Activated naive CD4-positive, alpha-beta T cell treated with anti-CD3 and anti-CD28 coated beads, Interleukin-2, amount 50 U/mL, for 24 hours (primary cell): ENCODE measurements around the gene HACD3.

Experiments
- H3K27ac Mint-ChIP-seq: one replicate; pipeline ENCODE4 v1.8.0; 2021; ENCODE audit warnings: mild to moderate bottlenecking, mixed read lengths
- H3K27me3 Mint-ChIP-seq: one replicate; pipeline ENCODE4 v1.8.0; 2021; ENCODE audit warnings: mixed read lengths
- H3K36me3 Mint-ChIP-seq: one replicate; pipeline ENCODE4 v1.8.0; 2021; ENCODE audit warnings: mixed read lengths
- H3K4me1 Mint-ChIP-seq: one replicate; pipeline ENCODE4 v1.8.0; 2021; ENCODE audit warnings: mixed read lengths
- H3K4me3 Mint-ChIP-seq: one replicate; pipeline ENCODE4 v1.8.0; 2021; ENCODE audit warnings: mild to moderate bottlenecking, mixed read lengths
- H3K9me3 Mint-ChIP-seq: one replicate; pipeline ENCODE4 v1.8.0; 2021; ENCODE audit warnings: mixed read lengths

HACD3 gene, protein sequence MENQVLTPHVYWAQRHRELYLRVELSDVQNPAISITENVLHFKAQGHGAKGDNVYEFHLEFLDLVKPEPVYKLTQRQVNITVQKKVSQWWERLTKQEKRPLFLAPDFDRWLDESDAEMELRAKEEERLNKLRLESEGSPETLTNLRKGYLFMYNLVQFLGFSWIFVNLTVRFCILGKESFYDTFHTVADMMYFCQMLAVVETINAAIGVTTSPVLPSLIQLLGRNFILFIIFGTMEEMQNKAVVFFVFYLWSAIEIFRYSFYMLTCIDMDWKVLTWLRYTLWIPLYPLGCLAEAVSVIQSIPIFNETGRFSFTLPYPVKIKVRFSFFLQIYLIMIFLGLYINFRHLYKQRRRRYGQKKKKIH

DNA sequence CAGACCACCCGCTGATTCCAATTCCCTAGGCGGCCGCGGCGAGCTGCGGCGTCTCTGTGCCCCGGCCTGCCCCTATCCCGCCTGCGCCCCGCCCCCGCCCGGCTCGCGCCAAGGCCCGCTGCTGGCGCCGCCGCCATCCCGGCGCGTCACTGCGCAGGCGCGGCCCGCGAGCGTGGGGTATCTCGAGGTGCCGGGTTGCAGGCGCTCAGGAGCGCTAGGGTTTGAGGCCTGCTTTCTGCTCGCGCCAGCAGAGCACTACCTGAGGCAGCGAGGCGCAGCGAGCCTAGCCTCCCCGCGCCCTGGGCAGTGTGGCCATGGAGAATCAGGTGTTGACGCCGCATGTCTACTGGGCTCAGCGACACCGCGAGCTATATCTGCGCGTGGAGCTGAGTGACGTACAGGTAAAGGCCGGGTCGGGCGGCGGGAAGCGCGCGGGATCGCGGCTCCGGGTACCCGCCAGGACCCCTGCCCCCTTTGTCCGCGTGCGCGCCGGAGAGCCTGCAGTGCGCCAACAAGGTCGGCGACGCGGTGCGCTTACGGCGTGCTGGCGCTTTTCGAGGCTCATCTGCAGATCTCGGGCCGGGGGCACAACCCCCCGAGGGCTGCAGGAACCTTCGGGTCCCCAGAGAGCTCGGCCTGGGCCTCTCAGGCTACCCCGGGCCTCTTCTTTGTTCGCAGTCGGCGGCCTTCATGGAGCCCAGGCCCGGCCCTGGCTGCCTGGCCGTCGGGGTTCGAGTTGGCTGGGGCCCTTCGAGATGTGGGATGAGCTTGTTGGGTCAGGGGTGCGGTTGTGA, at the start of gene HACD3:
Gene HACD3 (plus strand): TSS at position 146 of the 794 bp plus-strand sequence. CDS start 169 bp downstream, at position 315.
- Mint-ChIP-seq H3K27ac (peak within 1 kb of the TSS; percentile 88), H3K4me1 (peaks cover 39% of the 10 kb centered on the region), H3K9me3 (no peaks in the 10 kb centered on the region), H3K27me3 (no peaks in the 10 kb centered on the region), H3K4me3 (peak within 1 kb of the TSS; percentile 89), H3K36me3 (peaks cover 1% of the 10 kb centered on the region)

DNA sequence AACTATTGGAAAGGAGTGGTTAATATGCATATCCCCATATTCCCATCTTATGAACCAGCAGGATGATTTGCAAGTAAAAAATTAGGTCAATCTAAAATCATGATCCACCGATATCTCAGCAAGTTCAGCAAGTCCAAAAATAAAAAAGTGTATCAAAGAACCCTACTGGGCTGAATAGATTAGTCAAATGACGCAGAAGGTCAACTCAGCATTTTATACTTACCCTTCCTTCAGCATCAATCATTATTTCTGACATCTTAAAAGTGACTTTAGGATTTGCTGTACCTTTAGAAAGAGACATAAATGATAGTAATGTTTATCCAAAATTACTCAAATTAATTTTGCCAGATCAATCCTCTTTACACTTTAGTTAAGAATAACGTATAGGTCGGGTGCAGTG, 45.4 kb upstream of the HACD3 start:
- no peaks in the 10 kb centered on the region for H3K4me1 Mint-ChIP-seq
- no peaks in the 10 kb centered on the region for H3K27me3 Mint-ChIP-seq
- no peaks in the 10 kb centered on the region for H3K9me3 Mint-ChIP-seq
- H3K36me3 Mint-ChIP-seq, result peaks cover 13% of the 10 kb centered on the region
- peak overlapping the region; percentile 49 for H3K27ac Mint-ChIP-seq
- H3K4me3 Mint-ChIP-seq, result no peak overlapping the region

DNA sequence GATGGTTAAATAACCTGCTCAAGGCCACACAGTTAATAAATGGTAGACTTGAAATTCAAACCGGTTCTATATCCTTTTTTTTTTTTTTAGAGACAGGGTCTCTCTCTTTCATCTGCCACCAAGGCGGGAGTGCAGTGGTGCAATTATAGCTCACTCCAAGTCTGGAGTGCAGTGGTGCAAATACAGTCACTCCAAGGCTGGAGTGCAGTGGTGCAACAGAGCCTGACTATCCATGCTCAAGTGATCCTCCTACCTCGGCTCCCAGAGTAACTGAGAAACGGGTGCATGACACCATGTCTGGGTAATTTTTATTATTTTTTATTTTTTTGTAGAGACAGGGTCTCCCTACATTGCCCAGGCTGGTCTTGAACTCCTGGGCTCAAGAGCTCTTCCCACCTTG, 36.2 kb upstream of the HACD3 start:
- H3K27me3 Mint-ChIP-seq, result no peaks in the 10 kb centered on the region
- no peaks in the 10 kb centered on the region for H3K9me3 Mint-ChIP-seq
- peaks cover 6% of the 10 kb centered on the region for H3K4me1 Mint-ChIP-seq
- peaks cover 3% of the 10 kb centered on the region for H3K36me3 Mint-ChIP-seq
- no peak overlapping the region for H3K27ac Mint-ChIP-seq
- H3K4me3 Mint-ChIP-seq, result no peak overlapping the region

DNA sequence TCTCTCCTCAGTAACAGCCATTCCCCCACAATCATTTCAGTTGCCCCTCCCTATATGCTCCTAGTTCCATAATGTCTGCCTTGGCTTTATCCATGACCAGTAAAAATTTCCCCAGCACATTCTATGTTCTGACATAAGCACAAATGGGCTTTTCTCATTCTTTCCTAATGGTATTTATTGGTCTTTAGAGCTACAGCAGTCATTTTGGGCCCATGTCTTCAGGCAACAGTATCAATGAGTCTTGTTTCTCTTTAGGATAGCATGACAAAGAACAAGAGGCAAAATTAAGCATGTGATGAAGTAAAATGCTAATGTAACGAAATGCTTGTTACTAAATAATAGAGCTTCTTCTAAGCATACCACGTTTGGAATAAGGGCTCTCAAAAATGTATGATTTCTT, 20.9 kb upstream of the HACD3 start:
- H3K9me3 Mint-ChIP-seq, result no peaks in the 10 kb centered on the region
- peaks cover 11% of the 10 kb centered on the region for H3K36me3 Mint-ChIP-seq
- H3K4me1 Mint-ChIP-seq, result peaks cover 49% of the 10 kb centered on the region
- H3K27me3 Mint-ChIP-seq, result no peaks in the 10 kb centered on the region
- H3K4me3 Mint-ChIP-seq, result no peak overlapping the region
- peak overlapping the region; percentile 73 for H3K27ac Mint-ChIP-seq

DNA sequence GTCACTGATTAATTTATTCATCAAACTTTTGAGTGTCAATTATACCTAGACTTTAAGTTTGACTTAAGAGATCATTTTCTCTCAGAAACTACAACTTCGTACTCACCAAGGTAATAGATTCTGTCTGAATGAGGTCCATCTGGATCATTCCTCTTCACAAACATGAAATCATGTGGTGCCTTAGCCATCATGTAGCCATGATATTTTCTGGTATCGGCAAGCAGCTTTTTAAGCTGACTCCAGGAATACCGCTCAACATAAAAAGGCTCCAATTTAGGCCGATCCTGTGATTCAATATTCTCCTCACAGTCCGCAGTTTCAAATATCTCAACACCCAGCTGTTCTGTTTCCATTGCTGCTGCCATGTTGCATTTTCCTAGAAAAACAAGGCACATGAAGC, 18.1 kb upstream of the HACD3 start:
- Mint-ChIP-seq H3K27ac (no peak overlapping the region), H3K27me3 (no peaks in the 10 kb centered on the region), H3K4me1 (peaks cover 68% of the 10 kb centered on the region), H3K36me3 (peaks cover 13% of the 10 kb centered on the region), H3K9me3 (no peaks in the 10 kb centered on the region), H3K4me3 (no peak overlapping the region)

DNA sequence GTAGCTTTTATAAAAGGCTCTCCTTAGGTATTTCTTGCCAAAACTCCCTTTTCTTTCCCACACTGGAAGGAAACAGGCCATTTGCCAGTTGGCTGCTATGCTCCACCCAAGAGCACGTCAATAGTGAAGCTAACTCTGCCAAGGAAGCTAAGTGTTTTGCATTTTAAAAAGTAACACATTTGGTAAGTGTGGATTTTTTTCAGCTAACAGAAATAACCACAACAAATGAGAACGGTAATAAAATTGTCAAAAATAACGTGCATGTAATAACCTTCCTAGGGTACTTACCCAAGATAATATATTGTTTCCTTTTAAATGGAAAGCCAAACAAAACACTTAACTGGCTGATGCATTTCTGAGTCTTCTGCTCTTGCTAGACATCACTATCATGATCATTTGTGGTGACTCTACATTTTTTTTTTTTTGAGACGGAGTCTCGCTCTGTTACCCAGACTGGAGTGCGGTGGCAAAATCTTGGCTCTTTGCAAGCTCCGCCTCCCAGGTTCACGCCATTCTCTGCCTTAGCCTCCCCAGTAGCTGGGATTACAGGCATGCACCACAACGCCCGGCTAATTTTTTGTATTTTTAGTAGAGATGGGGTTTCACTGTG, 17.4 kb upstream of the HACD3 start:
- Mint-ChIP-seq H3K27ac (no peak overlapping the region), H3K4me3 (no peak overlapping the region), H3K4me1 (peaks cover 67% of the 10 kb centered on the region), H3K27me3 (no peaks in the 10 kb centered on the region), H3K36me3 (peaks cover 12% of the 10 kb centered on the region), H3K9me3 (no peaks in the 10 kb centered on the region)

DNA sequence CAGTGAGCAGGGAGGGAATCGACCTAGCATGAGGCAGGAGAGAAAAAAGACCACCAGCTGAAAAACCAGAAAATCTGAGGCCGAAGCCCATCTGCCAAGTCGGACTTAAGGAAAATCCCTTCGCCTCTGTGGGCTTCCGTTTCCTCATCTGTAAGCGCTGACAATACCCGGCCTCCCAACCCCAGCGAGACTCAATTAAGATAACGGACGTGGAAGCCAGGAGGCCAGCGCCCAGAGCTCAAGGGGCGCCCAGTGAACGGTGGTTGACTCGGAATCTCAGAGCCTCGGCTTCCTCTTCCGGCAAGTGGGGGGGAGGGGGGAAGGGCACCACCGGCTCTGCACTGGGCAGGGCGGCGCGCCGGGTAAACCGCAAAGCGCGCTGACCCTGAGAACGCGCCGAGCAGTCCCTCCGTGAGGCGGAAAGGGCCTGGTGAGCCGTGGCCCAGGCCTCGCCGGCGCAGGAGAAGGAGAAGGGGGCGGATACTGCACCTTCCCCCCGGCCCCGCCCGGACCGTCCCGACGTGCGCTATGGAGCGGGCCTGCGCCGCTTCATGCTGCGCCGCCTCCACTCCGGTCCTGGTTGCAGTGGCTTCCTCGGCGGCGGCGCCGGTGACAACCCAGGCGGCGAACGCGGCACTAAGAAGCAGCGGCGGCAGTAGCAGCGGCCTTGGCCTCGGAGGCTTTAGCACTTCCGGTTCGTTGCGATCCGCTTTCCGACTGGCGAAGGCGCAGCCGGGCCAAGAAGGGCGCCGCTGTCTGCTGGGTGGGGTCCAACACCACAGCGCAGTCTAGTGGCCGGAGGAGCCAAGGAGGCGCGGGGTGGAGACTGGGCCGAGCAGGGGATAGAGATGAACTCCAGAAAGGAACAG, 13.0 kb upstream of the HACD3 start, which contains the start of gene DPP8:
Gene DPP8 (minus strand): TSS at position 693 of the 869 bp plus-strand sequence. CDS start 5,136 bp downstream, outside the sequence.
- Mint-ChIP-seq H3K4me3 (peak within 1 kb of the TSS; percentile 97), H3K4me1 (peaks cover 44% of the 10 kb centered on the region), H3K27me3 (no peaks in the 10 kb centered on the region), H3K36me3 (peaks cover 7% of the 10 kb centered on the region), H3K9me3 (no peaks in the 10 kb centered on the region), H3K27ac (peak within 1 kb of the TSS; percentile 98)

DNA sequence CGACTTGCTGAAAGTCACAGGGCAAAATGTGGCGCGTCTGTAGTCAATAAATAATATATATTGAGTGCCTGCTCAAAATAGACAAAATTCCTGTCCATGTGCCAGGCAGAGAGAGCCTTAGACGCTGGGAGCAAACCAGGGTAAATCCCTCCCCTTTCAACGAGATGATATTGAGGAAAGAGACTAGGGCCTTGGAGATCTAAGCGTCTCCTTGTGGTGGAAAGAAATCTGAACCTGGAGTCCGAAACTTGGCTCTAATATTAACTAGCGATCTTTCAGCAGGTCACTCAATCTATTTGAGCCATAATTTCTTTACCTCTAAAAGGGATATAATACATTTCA, 12.4 kb upstream of the HACD3 start:
- peak overlapping the region; percentile 87 for H3K27ac Mint-ChIP-seq
- H3K9me3 Mint-ChIP-seq, result no peaks in the 10 kb centered on the region
- peaks cover 5% of the 10 kb centered on the region for H3K36me3 Mint-ChIP-seq
- peak overlapping the region; percentile 97 for H3K4me3 Mint-ChIP-seq
- H3K4me1 Mint-ChIP-seq, result peaks cover 38% of the 10 kb centered on the region
- H3K27me3 Mint-ChIP-seq, result no peaks in the 10 kb centered on the region

DNA sequence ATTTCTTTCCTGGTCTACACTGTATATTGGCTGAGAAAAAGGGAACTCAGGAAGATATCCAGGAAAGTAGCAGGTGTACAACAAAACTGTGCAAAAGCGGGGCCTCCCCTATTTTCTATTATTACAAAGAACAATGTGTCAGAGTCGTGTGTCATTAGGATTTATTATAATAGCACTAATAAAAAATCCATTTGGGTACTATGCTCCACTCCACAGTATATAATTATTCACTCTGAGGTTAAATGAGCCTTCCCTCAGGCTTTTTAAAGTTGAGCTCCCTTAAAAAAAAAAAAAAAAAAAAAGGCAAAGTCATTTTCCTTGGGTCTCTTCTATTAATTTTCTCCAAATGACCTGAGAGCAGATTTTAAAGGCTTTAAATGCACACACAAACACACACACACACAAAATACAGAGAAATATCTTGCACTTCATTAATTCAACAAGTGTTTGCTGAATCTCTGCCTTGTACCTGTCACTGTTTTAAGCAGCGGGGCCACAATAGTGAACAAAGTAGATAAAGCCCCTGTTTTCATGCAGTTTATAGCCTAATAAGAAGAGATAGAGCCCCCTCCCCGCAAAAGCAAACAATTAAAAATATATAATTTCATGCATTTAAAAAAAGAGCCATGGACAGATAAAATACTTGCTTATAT, 11.5 kb upstream of the HACD3 start:
- Mint-ChIP-seq H3K4me3 (no peak overlapping the region), H3K27ac (no peak overlapping the region), H3K9me3 (no peaks in the 10 kb centered on the region), H3K4me1 (peaks cover 30% of the 10 kb centered on the region), H3K27me3 (no peaks in the 10 kb centered on the region), H3K36me3 (peaks cover 2% of the 10 kb centered on the region)

DNA sequence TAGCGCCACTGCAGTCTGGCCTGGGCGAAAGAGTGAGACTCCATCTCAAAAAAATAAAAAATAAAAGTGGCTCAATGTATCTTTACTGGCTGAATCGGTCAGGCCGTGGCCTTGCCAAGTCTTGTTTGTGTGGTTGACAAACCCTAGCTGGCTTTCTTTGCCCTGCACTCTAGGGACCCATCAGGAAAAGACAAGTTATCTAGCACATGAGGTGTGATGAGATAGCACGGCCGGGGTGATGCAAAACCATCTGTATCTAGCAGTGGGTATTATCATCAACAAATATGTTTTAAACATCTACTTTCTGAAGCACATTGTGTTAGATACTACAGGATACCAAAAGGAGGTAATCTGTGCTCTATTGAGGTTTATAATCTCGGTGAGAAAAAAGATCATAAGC, 8.9 kb upstream of the HACD3 start:
- Mint-ChIP-seq H3K4me1 (peaks cover 7% of the 10 kb centered on the region), H3K27ac (no peak overlapping the region), H3K36me3 (peaks cover 2% of the 10 kb centered on the region), H3K27me3 (no peaks in the 10 kb centered on the region), H3K9me3 (no peaks in the 10 kb centered on the region), H3K4me3 (no peak overlapping the region)

DNA sequence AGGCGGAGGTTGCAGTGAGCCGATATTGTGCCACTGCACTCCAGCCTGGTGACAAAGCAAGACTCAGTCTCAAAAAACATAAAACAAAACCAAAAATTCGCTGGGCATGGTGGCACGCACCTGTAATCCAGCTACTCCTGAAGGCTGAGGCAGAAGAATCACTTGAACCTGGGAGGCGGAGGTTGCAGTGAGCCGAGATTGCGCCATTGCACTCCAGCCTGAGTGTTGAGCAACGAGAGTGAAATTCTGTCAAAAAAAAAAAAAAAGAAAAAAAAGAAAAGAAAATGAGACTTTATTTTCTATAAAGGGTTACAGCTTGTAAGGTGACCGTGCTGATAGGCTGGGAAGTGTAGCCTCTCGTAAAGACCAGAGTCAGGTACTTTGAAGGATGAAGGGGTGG, 6.0 kb upstream of the HACD3 start:
- Mint-ChIP-seq H3K27ac (no peak overlapping the region), H3K4me3 (no peak overlapping the region), H3K4me1 (no peaks in the 10 kb centered on the region), H3K27me3 (no peaks in the 10 kb centered on the region), H3K9me3 (no peaks in the 10 kb centered on the region), H3K36me3 (no peaks in the 10 kb centered on the region)

DNA sequence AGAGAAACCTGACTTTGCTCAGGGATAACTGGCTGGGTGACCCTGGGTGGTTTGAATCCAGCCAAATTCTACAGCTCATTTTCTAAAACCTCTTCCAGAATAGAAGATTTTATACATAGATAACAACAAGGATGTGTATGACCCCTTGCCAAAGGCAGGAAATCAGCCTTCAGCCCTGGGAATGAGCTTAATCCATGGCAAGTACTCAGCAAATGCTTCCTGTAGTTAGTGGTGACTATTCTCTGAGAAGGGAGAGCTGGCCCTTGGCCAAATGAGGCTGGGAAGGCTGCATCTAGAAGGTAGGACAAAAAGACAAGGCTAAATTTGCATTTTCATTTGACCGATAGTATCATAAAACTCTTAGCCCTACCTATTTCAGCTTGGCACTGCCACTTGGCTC, 4.6 kb upstream of the HACD3 start:
- H3K27ac Mint-ChIP-seq, result no peak overlapping the region
- H3K9me3 Mint-ChIP-seq, result no peaks in the 10 kb centered on the region
- no peaks in the 10 kb centered on the region for H3K36me3 Mint-ChIP-seq
- no peaks in the 10 kb centered on the region for H3K27me3 Mint-ChIP-seq
- no peak overlapping the region for H3K4me3 Mint-ChIP-seq
- H3K4me1 Mint-ChIP-seq, result peaks cover 5% of the 10 kb centered on the region

DNA sequence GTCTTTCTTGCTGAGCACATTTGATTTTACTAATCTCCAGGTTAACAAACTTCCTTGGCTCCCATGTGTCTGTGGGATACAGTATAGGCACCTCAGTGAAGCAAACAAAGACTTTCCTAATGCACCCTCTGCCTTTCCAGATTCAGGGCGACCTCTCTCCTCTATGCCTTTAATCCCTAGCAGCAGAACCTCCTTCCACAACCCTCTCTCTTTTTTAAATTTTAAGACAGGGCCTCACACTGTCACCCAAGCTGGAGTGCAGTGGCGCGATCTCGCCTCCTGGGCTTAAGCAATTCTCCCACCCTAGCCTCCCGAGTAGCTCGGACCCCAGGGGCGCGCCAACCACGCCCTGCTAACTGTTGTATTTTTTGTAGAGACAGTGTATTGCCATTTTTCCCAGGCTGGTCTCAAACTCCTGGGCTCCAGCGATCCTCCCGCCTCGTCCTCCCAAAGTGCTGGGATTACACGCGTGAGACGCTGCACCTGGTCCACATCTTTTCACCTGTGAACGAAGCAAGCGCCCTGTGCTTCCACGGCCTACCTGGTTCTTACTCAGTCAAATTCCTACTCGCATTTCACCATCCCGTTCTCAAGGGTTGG, 1.7 kb upstream of the HACD3 start:
- Mint-ChIP-seq H3K4me1 (peaks cover 25% of the 10 kb centered on the region), H3K36me3 (no peaks in the 10 kb centered on the region), H3K27me3 (no peaks in the 10 kb centered on the region), H3K9me3 (no peaks in the 10 kb centered on the region), H3K27ac (no peak overlapping the region), H3K4me3 (no peak overlapping the region)

DNA sequence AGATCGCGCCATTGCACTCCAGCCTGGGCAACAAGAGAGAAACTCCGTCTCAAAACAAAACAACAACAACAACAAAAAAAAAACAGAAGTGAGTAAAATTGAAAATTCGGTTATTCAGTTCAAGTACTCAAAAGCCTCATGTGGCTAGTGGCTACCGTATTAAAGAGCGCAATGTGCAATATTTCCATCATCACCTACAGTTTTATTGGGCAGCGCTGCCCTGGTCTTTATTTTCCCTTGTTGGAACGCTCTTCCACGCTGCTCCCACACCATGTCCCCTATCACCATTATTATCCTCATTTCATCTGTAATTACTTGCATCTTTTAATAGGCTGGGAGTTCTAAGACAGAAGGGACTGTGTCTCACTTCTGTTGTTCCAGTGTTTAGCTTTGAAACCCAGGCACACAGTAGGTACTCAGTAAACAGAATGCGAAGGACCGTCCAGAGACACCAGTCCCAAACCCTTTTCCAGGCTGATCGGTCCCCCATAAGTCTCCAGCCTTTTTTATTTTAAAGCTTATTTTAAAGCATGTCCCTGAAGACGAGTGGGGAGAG, 423 bp upstream of the HACD3 start:
- Mint-ChIP-seq H3K36me3 (no peaks in the 10 kb centered on the region), H3K4me1 (peaks cover 34% of the 10 kb centered on the region), H3K27me3 (no peaks in the 10 kb centered on the region)

More for the DNA sequence above, 423 bp upstream of the HACD3 start:
- H3K9me3 Mint-ChIP-seq, result no peaks in the 10 kb centered on the region
- H3K27ac Mint-ChIP-seq, result peak overlapping the region; percentile 88
- H3K4me3 Mint-ChIP-seq, result peak overlapping the region; percentile 89
